Activated T-cell treated with anti-CD3 and anti-CD28 coated beads for 1 hour (primary cell): ENCODE results near the gene PHLPP2.

Experiments used
- DNase-seq: peaks from one replicate; pipeline ENCODE4 v3.0.0-alpha.2; 2020; ENCODE audit warnings: low read depth

Gene PHLPP2

GRCh38 chr16:71670537-71670936 is 54.0 kb downstream of the PHLPP2 start:
- DNase-seq = no peak

GRCh38 chr16:71669926-71670536 is 54.5 kb downstream of the PHLPP2 start:
- no peak for DNase-seq

GRCh38 chr16:71666928-71667707 is 57.4 kb downstream of the PHLPP2 start:
- no peak for DNase-seq

- DNase-seq = no peak
Measured at GRCh38 chr16:71666264-71666663, 58.2 kb downstream of the PHLPP2 start.

- DNase-seq = no peak
Measured at GRCh38 chr16:71659471-71659870, 65.0 kb downstream of the PHLPP2 start.

GRCh38 chr16:71658771-71659170 is 65.7 kb downstream of the PHLPP2 start:
- no peak for DNase-seq

GRCh38 chr16:71649704-71650103 is 74.8 kb downstream of the PHLPP2 start:
- DNase-seq = no peak

- no peak for DNase-seq
Measured at GRCh38 chr16:71648921-71649320, 75.6 kb downstream of the PHLPP2 start.

GRCh38 chr16:71648162-71648561 is 76.3 kb downstream of the PHLPP2 start:
- DNase-seq = no peak

- DNase-seq = no peak
Measured at GRCh38 chr16:71647391-71647790, 77.1 kb downstream of the PHLPP2 start.

- no peak for DNase-seq
Measured at GRCh38 chr16:71645450-71645849, 79.1 kb downstream of the PHLPP2 start.

- DNase-seq = no peak
Measured at GRCh38 chr16:71637398-71637797, 87.1 kb downstream of the PHLPP2 start.

- no peak for DNase-seq
Measured at GRCh38 chr16:71635632-71636031, 88.9 kb downstream of the PHLPP2 start.

- no peak for DNase-seq
Measured at GRCh38 chr16:71631776-71632175, 92.7 kb downstream of the PHLPP2 start.

GRCh38 chr16:71630808-71631207 is 93.7 kb downstream of the PHLPP2 start:
- no peak for DNase-seq

- DNase-seq = no peak
Measured at GRCh38 chr16:71629278-71630016, 95.1 kb downstream of the PHLPP2 start.

GRCh38 chr16:71628810-71629209 is 95.7 kb downstream of the PHLPP2 start:
- DNase-seq = no peak

GRCh38 chr16:71627731-71628181 is 96.7 kb downstream of the PHLPP2 start:
- no peak for DNase-seq

GRCh38 chr16:71626858-71627213 is 97.7 kb downstream of the PHLPP2 start:
- no peak for DNase-seq

- DNase-seq = peak; percentile 11
Measured at GRCh38 chr16:71626018-71626857, 98.3 kb downstream of the PHLPP2 start, which contains the start of gene MARVELD3. Gene MARVELD3, plus strand, starts transcription at chr16:71626184. Its CDS starts 46 bp downstream, at chr16:71626230.

- DNase-seq = no peak
Measured at GRCh38 chr16:71625113-71625850, 99.2 kb downstream of the PHLPP2 start.
